Measurements from ENCODE around the gene TTLL8. TPM values are rescaled to one million over a fixed set of nuclear protein-coding genes. Genes with fewer than 3 reads are reported as not detected.

TTLL8 gene
- total RNA-seq, 1 experiment from 2014 or later = not detected

DNA sequence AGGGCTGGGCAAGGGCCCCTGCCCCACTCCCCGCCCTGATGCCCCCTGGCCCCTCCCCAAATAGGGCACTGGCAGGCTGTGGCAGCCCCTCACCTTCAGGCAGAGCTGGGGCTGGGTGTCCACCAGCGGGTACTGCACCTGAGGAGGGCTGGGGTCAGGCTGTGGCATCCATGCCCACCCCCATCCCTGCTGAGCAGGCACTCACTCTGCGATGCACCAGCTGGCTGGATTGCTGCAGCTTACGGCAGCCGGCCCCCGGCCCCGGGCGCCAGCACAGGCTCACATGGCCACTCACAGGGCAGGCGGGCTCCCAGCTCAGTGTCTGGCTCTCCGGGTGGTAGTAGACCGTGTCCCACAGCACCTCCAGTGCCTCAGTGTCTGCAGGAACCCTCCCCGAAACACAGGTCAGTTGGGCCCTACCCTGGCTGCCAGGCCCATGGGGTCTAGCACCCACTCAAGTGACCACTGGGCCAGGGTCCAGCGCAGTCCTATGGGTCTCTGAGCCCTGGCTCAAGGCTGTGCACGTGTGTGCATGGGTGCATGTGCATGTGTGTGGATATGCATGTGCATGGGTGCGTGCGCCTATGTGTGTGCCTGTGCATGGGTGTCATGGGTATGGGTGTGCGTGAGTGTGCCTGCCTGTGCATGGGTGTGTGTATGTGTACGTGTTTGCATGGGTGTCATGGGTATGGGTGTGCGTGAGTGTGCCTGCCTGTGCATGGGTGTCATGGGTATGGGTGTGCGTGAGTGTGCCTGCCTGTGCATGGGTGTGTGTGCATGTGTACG, 60.0 kb downstream of the TTLL8 start:
- H4K20me1 ChIP-seq (ENCODE audit: low read length) = no peaks in the 10 kb centered on the region
- no peaks in the 10 kb centered on the region for H3K4me1 ChIP-seq (ENCODE audit: insufficient read depth, low read length)
- H3K36me3 ChIP-seq (ENCODE audit: low read depth, low read length) = no peaks in the 10 kb centered on the region
- H3K9me2 ChIP-seq (replicated peaks; ENCODE audit: low read length) = no peaks in the 10 kb centered on the region
- H3K9me3 ChIP-seq (ENCODE audit: low read length) = no peaks in the 10 kb centered on the region
- no peak overlapping the region for H3K4me2 ChIP-seq (ENCODE audit: low read length)
- no peak overlapping the region for H3K4me3 ChIP-seq (ENCODE audit: low read length)
- H3F3A ChIP-seq (ENCODE audit: low read length, unreplicated experiment) = no peaks in the 10 kb centered on the region
- TF ChIP-seq, protein P1, sequence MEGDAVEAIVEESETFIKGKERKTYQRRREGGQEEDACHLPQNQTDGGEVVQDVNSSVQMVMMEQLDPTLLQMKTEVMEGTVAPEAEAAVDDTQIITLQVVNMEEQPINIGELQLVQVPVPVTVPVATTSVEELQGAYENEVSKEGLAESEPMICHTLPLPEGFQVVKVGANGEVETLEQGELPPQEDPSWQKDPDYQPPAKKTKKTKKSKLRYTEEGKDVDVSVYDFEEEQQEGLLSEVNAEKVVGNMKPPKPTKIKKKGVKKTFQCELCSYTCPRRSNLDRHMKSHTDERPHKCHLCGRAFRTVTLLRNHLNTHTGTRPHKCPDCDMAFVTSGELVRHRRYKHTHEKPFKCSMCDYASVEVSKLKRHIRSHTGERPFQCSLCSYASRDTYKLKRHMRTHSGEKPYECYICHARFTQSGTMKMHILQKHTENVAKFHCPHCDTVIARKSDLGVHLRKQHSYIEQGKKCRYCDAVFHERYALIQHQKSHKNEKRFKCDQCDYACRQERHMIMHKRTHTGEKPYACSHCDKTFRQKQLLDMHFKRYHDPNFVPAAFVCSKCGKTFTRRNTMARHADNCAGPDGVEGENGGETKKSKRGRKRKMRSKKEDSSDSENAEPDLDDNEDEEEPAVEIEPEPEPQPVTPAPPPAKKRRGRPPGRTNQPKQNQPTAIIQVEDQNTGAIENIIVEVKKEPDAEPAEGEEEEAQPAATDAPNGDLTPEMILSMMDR (conservative IDR thresholded peaks at IDR 0.05; ENCODE audit: low read depth, low read length) = no peak
- TF ChIP-seq EZH2 (IDR thresholded peaks at IDR 0.05; ENCODE audit: low read length, unreplicated experiment) = no peak
- TF ChIP-seq EZH2phosphoT487 (IDR thresholded peaks at IDR 0.05; ENCODE audit: borderline replicate concordance, low read length) = no peak
- no peak overlapping the region for H3K9ac ChIP-seq (ENCODE audit: low read length)
- DNase-seq (no peak), ATAC-seq (no peak)
- H3K27me3 ChIP-seq (ENCODE audit: low read length) = no peaks in the 10 kb centered on the region
- intact Hi-C loops (cut with micrococcal nuclease) = no loop called here
- ChIA-PET CTCF (no interaction called here), POLR2A (ENCODE audit: unreplicated experiment) (no interaction called here)
- H3K79me2 ChIP-seq (ENCODE audit: low read length) = no peaks in the 10 kb centered on the region
- BruUV-seq (replicated peaks) = no TSS peak
- H3K27ac ChIP-seq (ENCODE audit: low read length) = no peak overlapping the region
- no peak overlapping the region for H2AFZ ChIP-seq (ENCODE audit: low read length)

DNA sequence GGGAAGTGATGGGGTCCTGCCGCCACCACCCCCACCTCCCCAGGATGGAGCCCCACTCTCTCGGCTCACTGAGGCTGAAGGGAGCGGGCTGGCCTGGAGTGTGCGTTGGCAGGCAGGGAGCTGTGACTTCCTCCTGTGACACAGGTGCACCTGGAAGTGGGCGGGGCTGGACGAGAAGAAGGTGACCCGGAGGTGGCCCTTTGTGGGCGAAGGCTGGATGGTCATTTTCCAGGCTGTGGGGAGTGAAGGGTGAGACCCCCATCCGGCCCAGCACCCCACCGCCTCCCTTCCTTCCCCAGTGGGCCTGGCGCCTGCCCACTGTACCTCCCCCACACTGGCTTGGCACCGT, 60.9 kb downstream of the TTLL8 start:
- ChIA-PET POLR2A (ENCODE audit: unreplicated experiment) (no interaction called here), CTCF (no interaction called here)
- no TSS peak for BruUV-seq (replicated peaks)
- Histone ChIP-seq H3K36me3 (ENCODE audit: low read depth, low read length) (no peaks in the 10 kb centered on the region), H3K9me3 (ENCODE audit: low read length) (no peaks in the 10 kb centered on the region), H2AFZ (ENCODE audit: low read length) (no peak overlapping the region), H3K9ac (ENCODE audit: low read length) (no peak overlapping the region), H3K27ac (ENCODE audit: low read length) (no peak overlapping the region), H3F3A (ENCODE audit: low read length, unreplicated experiment) (no peaks in the 10 kb centered on the region), H4K20me1 (ENCODE audit: low read length) (no peaks in the 10 kb centered on the region), H3K4me1 (ENCODE audit: insufficient read depth, low read length) (no peaks in the 10 kb centered on the region), H3K4me3 (ENCODE audit: low read length) (no peak overlapping the region), H3K4me2 (ENCODE audit: low read length) (no peak overlapping the region), H3K9me2 (replicated peaks; ENCODE audit: low read length) (no peaks in the 10 kb centered on the region), H3K79me2 (ENCODE audit: low read length) (no peaks in the 10 kb centered on the region), H3K27me3 (ENCODE audit: low read length) (no peaks in the 10 kb centered on the region)
- TF ChIP-seq, protein P1 (conservative IDR thresholded peaks at IDR 0.05; ENCODE audit: low read depth, low read length) = no peak
- TF ChIP-seq EZH2phosphoT487 (IDR thresholded peaks at IDR 0.05; ENCODE audit: borderline replicate concordance, low read length) = no peak
- TF ChIP-seq EZH2 (IDR thresholded peaks at IDR 0.05; ENCODE audit: low read length, unreplicated experiment) = no peak
- DNase-seq = no peak
- intact Hi-C loops (cut with micrococcal nuclease) = no loop called here
- ATAC-seq = no peak

DNA sequence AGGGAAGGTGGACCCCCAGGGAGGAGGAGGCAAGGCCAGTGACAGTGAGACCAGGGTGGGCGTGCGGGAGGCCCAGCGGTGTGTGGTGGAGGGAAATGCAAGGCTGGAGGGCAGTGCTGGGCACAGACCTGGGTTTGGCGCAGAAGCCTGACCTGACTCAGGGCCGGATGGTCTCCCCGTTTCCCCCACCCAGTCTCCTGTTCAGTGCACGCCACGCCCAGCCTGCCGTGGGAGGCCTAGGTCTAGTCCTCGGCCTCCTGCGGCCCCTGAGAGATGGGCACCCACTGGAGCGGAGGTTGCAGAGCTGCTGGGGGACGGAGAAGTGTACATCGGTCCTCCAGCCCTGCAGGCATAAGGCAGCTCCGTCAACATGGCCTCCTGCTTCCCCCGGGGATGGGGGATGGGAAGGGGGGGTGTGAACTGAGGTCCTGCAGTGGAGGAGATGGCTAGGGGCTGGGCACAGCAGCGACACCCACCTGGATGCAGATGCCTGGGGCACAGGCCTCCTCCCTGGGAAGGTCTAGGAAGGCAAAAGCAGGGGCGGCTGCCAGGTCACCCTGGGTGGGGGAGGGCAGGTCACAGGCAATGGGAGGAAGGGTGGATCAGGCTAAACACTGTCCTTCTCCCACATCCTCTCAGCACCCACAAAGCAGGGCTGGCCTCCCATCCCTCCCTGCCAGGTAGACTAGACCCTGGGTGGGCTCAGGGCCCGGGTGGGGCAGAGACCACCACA, 61.4 kb downstream of the TTLL8 start:
- intact Hi-C loops (cut with micrococcal nuclease) = no loop called here
- POLR2A ChIA-PET (ENCODE audit: unreplicated experiment) = no interaction called here
- CTCF ChIA-PET = no interaction called here
- no TSS peak for BruUV-seq (replicated peaks)
- Histone ChIP-seq H3K4me2 (ENCODE audit: low read length) (no peak overlapping the region), H3K79me2 (ENCODE audit: low read length) (no peaks in the 10 kb centered on the region), H3K27ac (ENCODE audit: low read length) (no peak overlapping the region), H3K27me3 (ENCODE audit: low read length) (no peaks in the 10 kb centered on the region), H2AFZ (ENCODE audit: low read length) (no peak overlapping the region), H3K4me3 (ENCODE audit: low read length) (no peak overlapping the region), H3F3A (ENCODE audit: low read length, unreplicated experiment) (no peaks in the 10 kb centered on the region), H3K9me2 (replicated peaks; ENCODE audit: low read length) (no peaks in the 10 kb centered on the region), H3K4me1 (ENCODE audit: insufficient read depth, low read length) (no peaks in the 10 kb centered on the region), H3K9me3 (ENCODE audit: low read length) (no peaks in the 10 kb centered on the region), H3K36me3 (ENCODE audit: low read depth, low read length) (no peaks in the 10 kb centered on the region), H4K20me1 (ENCODE audit: low read length) (no peaks in the 10 kb centered on the region), H3K9ac (ENCODE audit: low read length) (no peak overlapping the region)
- ATAC-seq (no peak), DNase-seq (no peak)
- TF ChIP-seq, protein P1 (conservative IDR thresholded peaks at IDR 0.05; ENCODE audit: low read depth, low read length) = no peak
- TF ChIP-seq EZH2phosphoT487 (IDR thresholded peaks at IDR 0.05; ENCODE audit: borderline replicate concordance, low read length) = no peak
- TF ChIP-seq EZH2 (IDR thresholded peaks at IDR 0.05; ENCODE audit: low read length, unreplicated experiment) = no peak

Measured in PC-3 (cell line).